Bone marrow (tissue), 2 donors: ENCODE data around the gene ZNF362.

Experiments
- DNase-seq, 2 donors: peaks; one replicate each; lab custom pipeline; 2025; lab: John Stamatoyannopoulos, UW

Gene ZNF362

GRCh38 chr1:33327587-33328325, 71.5 kb downstream of the ZNF362 start:
- no peak for DNase-seq

- DNase-seq: no peak
Observed at GRCh38 chr1:33328817-33329216, 72.5 kb downstream of the ZNF362 start.

GRCh38 chr1:33329600-33330305, 73.5 kb downstream of the ZNF362 start:
- DNase-seq: no peak

- DNase-seq: no peak
Observed at GRCh38 chr1:33330361-33330890, 74.1 kb downstream of the ZNF362 start.

GRCh38 chr1:33330906-33331305, 74.6 kb downstream of the ZNF362 start:
- no peak for DNase-seq

- DNase-seq: no peak
Observed at GRCh38 chr1:33331444-33332356, 75.4 kb downstream of the ZNF362 start.

- no peak for DNase-seq
Observed at GRCh38 chr1:33332357-33332789, 76.1 kb downstream of the ZNF362 start.

GRCh38 chr1:33332881-33333280, 76.6 kb downstream of the ZNF362 start:
- DNase-seq: no peak

- DNase-seq: no peak
Observed at GRCh38 chr1:33334081-33334552, 77.8 kb downstream of the ZNF362 start.

- no peak for DNase-seq
Observed at GRCh38 chr1:33335020-33335419, 78.7 kb downstream of the ZNF362 start.

GRCh38 chr1:33336580-33336979, 80.3 kb downstream of the ZNF362 start:
- DNase-seq: no peak

- no peak for DNase-seq
Observed at GRCh38 chr1:33337441-33337840, 81.1 kb downstream of the ZNF362 start.

GRCh38 chr1:33338048-33338439, 81.8 kb downstream of the ZNF362 start:
- DNase-seq: no peak

GRCh38 chr1:33338440-33339211, 82.3 kb downstream of the ZNF362 start:
- DNase-seq: peak in 1 of 2 donors; percentile 51

GRCh38 chr1:33339413-33339812, 83.1 kb downstream of the ZNF362 start:
- DNase-seq: no peak

GRCh38 chr1:33341190-33341589, 84.9 kb downstream of the ZNF362 start:
- DNase-seq: no peak

- DNase-seq: no peak
Observed at GRCh38 chr1:33342041-33342723, 85.9 kb downstream of the ZNF362 start.

- no peak for DNase-seq
Observed at GRCh38 chr1:33343539-33343938, 87.2 kb downstream of the ZNF362 start.

GRCh38 chr1:33344896-33345560, 88.7 kb downstream of the ZNF362 start:
- no peak for DNase-seq

- DNase-seq: no peak
Observed at GRCh38 chr1:33346533-33346926, 90.2 kb downstream of the ZNF362 start.
